AG09309 (cell line): ENCODE measurements around the gene ARPC1A.
A peak's percentile ranks its signal among the peaks of the same experiment; 100 is the strongest.

Source experiments
- DNase-seq: peaks from one replicate; pipeline ENCODE4 v3.0.0-alpha.2; 2010; ENCODE audit warnings: low read depth
- H3K4me3 ChIP-seq: 2 replicates; pipeline ENCODE4 v1.5.1; 2011; ENCODE audit warnings: mild to moderate bottlenecking, low read depth, low read length, moderate library complexity; ENCODE audit not compliant: control insufficient read depth
- TF ChIP-seq, protein P1 (sequence below): IDR thresholded peaks from 2 replicates; pipeline ENCODE4 v1.5.1; 2011; ENCODE audit warnings: mild to moderate bottlenecking, low read depth, low read length, inconsistent platforms; ENCODE audit not compliant: insufficient read depth, control insufficient read depth; ENCODE audit errors: missing control alignments

The ARPC1A gene

GRCh38 chr7:99369767-99370391 lies 44.2 kb downstream of the ARPC1A start:
- no peak overlapping the region for H3K4me3 ChIP-seq
- DNase-seq: peak; percentile 23
- TF ChIP-seq, protein P1, sequence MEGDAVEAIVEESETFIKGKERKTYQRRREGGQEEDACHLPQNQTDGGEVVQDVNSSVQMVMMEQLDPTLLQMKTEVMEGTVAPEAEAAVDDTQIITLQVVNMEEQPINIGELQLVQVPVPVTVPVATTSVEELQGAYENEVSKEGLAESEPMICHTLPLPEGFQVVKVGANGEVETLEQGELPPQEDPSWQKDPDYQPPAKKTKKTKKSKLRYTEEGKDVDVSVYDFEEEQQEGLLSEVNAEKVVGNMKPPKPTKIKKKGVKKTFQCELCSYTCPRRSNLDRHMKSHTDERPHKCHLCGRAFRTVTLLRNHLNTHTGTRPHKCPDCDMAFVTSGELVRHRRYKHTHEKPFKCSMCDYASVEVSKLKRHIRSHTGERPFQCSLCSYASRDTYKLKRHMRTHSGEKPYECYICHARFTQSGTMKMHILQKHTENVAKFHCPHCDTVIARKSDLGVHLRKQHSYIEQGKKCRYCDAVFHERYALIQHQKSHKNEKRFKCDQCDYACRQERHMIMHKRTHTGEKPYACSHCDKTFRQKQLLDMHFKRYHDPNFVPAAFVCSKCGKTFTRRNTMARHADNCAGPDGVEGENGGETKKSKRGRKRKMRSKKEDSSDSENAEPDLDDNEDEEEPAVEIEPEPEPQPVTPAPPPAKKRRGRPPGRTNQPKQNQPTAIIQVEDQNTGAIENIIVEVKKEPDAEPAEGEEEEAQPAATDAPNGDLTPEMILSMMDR: no peak

DNA sequence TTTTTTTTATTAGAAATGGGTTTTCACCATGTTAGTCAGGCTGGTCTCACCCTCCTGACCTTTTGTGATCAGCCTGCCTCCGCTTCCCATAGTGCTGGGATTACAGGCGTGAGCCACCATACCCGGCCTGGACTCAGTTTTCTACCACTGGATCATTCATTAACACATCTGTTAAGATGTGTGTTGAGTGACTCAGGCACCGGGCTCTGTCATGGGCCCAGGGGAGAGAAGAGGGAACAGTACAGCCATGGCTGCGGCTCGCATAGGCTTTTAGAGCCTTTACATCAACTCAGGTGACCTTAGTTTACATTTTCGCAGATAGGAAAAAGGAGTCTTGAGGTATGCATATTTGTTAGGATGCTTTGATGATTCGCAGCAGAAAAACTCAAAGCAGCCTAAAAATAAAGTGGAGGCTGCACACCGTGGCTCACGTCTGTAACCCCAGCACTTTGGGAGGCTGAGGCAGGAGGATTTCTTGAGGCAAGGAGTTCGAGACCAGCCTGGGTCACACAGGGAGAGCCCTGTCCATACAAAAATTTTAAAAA lies 45.8 kb downstream of the ARPC1A start:
- TF ChIP-seq, protein P1: no peak
- no peak for DNase-seq
- H3K4me3 ChIP-seq: no peak overlapping the region

- DNase-seq: no peak
- no peak overlapping the region for H3K4me3 ChIP-seq
- TF ChIP-seq, protein P1: no peak
Observed at GRCh38 chr7:99372275-99373090, 46.8 kb downstream of the ARPC1A start.

DNA sequence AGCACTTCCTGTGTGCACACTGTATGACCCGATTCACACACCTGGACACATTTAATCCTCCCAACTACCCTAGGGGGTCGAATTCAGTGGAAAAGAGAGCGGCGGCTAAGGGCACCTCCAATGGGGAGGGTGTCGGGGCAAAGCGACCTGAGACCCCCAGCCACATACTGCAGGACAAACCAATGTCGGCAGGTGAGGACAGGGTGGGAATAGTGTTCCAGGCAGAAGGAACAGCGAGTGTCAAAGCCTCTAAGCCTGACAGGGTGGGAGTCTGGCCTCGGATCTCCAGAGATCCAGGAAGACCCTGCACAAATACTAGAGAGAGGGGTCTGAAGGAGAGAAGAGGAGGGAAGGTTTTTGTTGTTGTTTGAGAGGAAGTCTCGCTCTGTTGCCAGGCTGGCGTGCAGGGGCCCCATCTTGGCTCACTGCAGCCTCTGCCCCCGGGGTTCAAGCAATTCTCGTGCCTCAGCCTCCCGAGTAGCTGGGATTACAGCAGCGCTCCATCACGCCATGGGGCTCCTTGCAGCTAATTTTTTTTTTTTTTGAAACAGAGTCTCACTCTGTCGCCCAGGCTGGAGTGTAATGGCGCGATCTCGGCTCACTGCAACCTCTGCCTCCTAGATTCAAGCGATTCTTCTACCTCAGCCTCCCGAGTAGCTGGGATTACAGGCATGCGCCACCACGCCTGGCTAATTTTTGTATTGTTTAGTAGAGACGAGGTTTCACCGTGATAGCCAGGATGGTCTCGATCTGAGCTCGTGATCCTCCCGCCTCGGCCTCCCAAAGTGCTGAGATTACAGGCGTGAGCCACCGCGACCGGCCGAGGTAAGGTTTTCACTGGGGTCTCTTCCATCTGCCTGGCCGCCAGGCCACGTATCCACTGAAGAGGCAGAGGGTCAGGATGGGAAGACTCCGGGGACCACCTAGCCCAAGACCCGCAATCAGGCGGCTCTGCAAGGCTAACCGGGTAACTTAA lies 47.7 kb downstream of the ARPC1A start:
- DNase-seq: no peak
- H3K4me3 ChIP-seq: no peak overlapping the region
- TF ChIP-seq, protein P1: no peak

DNA sequence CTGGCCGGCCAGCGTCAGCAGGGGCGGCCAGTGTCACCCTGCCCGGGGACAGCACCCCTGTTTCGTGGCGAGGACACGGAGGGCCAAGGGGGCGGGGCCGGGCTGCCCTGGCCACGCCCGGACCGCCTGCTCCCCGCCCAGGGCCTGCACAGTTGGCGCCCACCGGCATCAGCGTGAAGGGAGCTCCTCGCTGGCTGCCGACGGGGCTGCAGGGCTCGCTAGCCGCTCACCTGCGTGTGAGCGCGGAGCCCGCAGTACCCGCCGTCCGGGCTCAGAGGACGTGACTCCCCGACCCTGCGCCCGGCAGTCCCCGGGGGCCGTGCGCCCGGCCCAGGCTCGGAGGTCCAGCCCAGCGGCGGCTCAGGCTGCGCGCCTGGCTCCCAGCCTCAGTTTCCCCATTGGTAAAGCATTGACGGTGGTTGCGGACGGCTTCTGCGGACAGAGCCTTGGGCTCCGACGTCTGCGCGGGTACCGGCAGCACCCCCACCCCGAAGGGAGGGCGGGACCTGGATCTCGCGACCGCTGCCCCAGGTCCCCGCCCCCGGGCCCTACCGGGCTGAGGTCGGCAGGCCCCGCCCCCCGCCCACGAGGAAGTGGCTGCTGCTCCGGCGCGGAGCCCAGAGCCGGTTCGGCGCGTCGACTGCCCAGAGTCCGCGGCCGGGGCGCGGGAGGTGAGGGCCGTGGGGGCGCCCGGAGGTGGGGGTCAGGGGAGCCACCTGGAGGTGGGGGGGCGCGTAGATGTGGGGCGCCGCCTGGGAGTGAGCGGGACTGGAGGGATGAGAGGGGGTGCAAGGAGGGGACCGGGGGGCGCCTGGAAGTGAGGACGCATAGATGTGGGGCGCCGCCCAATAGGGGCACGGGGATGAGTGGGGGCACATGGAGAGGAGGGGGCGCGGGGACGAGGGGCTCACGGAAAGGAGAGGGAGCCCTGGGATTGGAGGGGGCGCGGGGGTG lies 48.7 kb downstream of the ARPC1A start, which contains the start of gene ARPC1B:
ARPC1B (plus strand) TSS at position 620 of the 954 bp plus-strand sequence. CDS start 10,985 bp downstream, outside the sequence.
- TF ChIP-seq, protein P1: no peak
- peak within 1 kb of the TSS; percentile 90 for H3K4me3 ChIP-seq
- no peak for DNase-seq
